ENCODE results near the gene PLXNA4. TPM values are rescaled to one million over a fixed set of nuclear protein-coding genes. Genes with fewer than 3 reads are reported as not detected.

Gene PLXNA4
- polyA plus RNA-seq, 1 donor (not counting 4 experiments of a cell fraction or from before 2014, with no cell fraction given) = 0.01 TPM

GRCh38 chr7:132433301-132433700 is 143.0 kb downstream of the PLXNA4 start:
- Histone ChIP-seq H3K27ac (ENCODE audit: control insufficient read depth, insufficient read depth, low read length) (no peak overlapping the region), H3K79me2 (ENCODE audit: control insufficient read depth, insufficient read depth, low read length) (no peaks in the 10 kb centered on the region), H3K4me2 (ENCODE audit: control insufficient read depth, extremely low read depth, insufficient read depth, low read depth, low read length) (no peak overlapping the region), H2AFZ (ENCODE audit: control insufficient read depth, low read length) (no peak overlapping the region), H3K9ac (ENCODE audit: control insufficient read depth, extremely low read depth, insufficient read depth, low read length) (no peak overlapping the region), H3K4me3 (ENCODE audit: control insufficient read depth in 2 of 3, extremely low read depth in 1 of 3, insufficient read depth in 2 of 3, low read depth in 1 of 3, low read length in 3 of 3) (no peak overlapping the region), H4K20me1 (ENCODE audit: control insufficient read depth, extremely low read depth, insufficient read depth, low read length) (no peaks in the 10 kb centered on the region), H3K9me3 (ENCODE audit: control insufficient read depth, low read depth, low read length) (no peaks in the 10 kb centered on the region), H3K27me3 (ENCODE audit: control insufficient read depth, extremely low read depth, insufficient read depth, low read length) (peaks cover 28% of the 10 kb centered on the region), H3K4me1 (ENCODE audit: control insufficient read depth, extremely low read depth, insufficient read depth, low read length) (peaks cover 6% of the 10 kb centered on the region), H3K36me3 (ENCODE audit: control insufficient read depth in 2 of 2, extremely low read depth in 1 of 2, insufficient read depth in 2 of 2, low read length in 2 of 2) (no peaks in the 10 kb centered on the region), H3K9me1 (ENCODE audit: control insufficient read depth, extremely low read depth, insufficient read depth, low read length) (no peaks in the 10 kb centered on the region)
- DNase-seq (ENCODE audit: low read depth, low spot score) = no peak
- dilution Hi-C loops (cut with MboI; ENCODE audit: extremely low pct_ligation_motif_present, low sequenced_read_pairs) = no loop called here
- TF ChIP-seq, protein P1, sequence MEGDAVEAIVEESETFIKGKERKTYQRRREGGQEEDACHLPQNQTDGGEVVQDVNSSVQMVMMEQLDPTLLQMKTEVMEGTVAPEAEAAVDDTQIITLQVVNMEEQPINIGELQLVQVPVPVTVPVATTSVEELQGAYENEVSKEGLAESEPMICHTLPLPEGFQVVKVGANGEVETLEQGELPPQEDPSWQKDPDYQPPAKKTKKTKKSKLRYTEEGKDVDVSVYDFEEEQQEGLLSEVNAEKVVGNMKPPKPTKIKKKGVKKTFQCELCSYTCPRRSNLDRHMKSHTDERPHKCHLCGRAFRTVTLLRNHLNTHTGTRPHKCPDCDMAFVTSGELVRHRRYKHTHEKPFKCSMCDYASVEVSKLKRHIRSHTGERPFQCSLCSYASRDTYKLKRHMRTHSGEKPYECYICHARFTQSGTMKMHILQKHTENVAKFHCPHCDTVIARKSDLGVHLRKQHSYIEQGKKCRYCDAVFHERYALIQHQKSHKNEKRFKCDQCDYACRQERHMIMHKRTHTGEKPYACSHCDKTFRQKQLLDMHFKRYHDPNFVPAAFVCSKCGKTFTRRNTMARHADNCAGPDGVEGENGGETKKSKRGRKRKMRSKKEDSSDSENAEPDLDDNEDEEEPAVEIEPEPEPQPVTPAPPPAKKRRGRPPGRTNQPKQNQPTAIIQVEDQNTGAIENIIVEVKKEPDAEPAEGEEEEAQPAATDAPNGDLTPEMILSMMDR (optimal IDR thresholded peaks at IDR 0.05 in 1 of 3, IDR thresholded peaks at IDR 0.05 in 1 of 3, conservative IDR thresholded peaks at IDR 0.05 in 1 of 3; ENCODE audit: extremely low read depth in 1 of 3, insufficient read depth in 2 of 3, low read length in 3 of 3) = no peak
- no peak for TF ChIP-seq EZH2 (IDR thresholded peaks at IDR 0.05; ENCODE audit: low read length)
- FAIRE-seq = no peak

DNA sequence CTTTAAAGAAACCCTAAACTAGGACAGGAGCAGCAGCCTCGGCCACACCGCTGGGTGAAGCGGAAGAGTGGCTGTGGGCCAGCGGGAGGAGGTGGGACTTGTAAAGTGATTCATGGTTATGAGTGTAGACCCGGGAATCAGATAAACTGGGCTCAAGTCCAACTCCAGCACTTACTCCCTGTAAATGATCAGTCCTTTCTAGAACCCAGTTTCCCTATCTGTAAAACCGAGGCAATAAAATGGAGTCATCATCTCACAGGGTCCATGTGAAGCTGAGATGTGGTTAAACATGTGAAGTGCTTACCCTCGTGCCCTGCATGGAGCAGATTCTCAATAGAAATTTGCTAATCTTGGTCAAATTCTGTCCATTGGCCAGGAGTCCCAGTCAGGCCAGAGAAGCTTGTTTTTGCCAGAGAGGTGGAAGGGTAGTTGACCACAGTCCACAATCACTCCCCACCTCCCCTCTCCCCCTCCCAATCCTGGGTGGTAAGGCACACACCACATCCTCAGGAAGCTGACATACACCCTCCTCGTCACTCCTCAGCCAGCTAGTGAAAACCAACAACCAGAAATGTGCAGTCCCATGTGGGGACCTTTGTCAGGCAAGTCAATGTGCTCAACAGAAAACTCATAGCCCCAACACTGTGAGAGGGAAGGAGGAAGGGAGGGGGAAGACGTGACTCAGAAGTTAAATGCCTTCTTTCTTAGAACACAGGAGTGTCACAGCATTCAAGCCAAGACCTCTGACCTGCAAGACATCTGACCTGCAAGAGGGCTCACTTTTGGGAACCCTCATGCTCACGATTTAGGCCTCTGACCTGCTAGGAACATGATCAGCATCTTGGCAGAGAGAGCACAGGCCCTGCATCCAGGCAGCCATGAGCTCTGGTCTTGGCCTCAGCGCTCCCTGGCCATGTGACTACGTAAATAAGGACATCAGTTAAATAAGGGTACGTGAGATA is 145.1 kb downstream of the PLXNA4 start:
- no peak overlapping the region for H3K9ac ChIP-seq (ENCODE audit: control insufficient read depth, extremely low read depth, insufficient read depth, low read length)
- no peaks in the 10 kb centered on the region for H3K36me3 ChIP-seq (ENCODE audit: control insufficient read depth in 2 of 2, extremely low read depth in 1 of 2, insufficient read depth in 2 of 2, low read length in 2 of 2)
- no peaks in the 10 kb centered on the region for H3K79me2 ChIP-seq (ENCODE audit: control insufficient read depth, insufficient read depth, low read length)
- H4K20me1 ChIP-seq (ENCODE audit: control insufficient read depth, extremely low read depth, insufficient read depth, low read length) = no peaks in the 10 kb centered on the region
- H3K9me3 ChIP-seq (ENCODE audit: control insufficient read depth, low read depth, low read length) = no peaks in the 10 kb centered on the region
- H3K27ac ChIP-seq (ENCODE audit: control insufficient read depth, insufficient read depth, low read length) = no peak overlapping the region
- peaks cover 27% of the 10 kb centered on the region for H3K27me3 ChIP-seq (ENCODE audit: control insufficient read depth, extremely low read depth, insufficient read depth, low read length)
- no peak overlapping the region for H3K4me2 ChIP-seq (ENCODE audit: control insufficient read depth, extremely low read depth, insufficient read depth, low read depth, low read length)
- no peak for TF ChIP-seq EZH2 (IDR thresholded peaks at IDR 0.05; ENCODE audit: low read length)
- TF ChIP-seq, protein P1 (optimal IDR thresholded peaks at IDR 0.05 in 1 of 3, IDR thresholded peaks at IDR 0.05 in 1 of 3, conservative IDR thresholded peaks at IDR 0.05 in 1 of 3; ENCODE audit: extremely low read depth in 1 of 3, insufficient read depth in 2 of 3, low read length in 3 of 3) = no peak
- no peak for DNase-seq (ENCODE audit: low read depth, low spot score)
- no peak overlapping the region for H3K4me3 ChIP-seq (ENCODE audit: control insufficient read depth in 2 of 3, extremely low read depth in 1 of 3, insufficient read depth in 2 of 3, low read depth in 1 of 3, low read length in 3 of 3)
- peaks cover 6% of the 10 kb centered on the region for H3K4me1 ChIP-seq (ENCODE audit: control insufficient read depth, extremely low read depth, insufficient read depth, low read length)
- no peak overlapping the region for H2AFZ ChIP-seq (ENCODE audit: control insufficient read depth, low read length)
- FAIRE-seq = peak; percentile 9
- no peaks in the 10 kb centered on the region for H3K9me1 ChIP-seq (ENCODE audit: control insufficient read depth, extremely low read depth, insufficient read depth, low read length)
- dilution Hi-C loops (cut with MboI; ENCODE audit: extremely low pct_ligation_motif_present, low sequenced_read_pairs) = no loop called here

All from keratinocyte (primary cell).